HCT116 (cell line): Measurements from ENCODE around the gene LCE2B. TPM values are rescaled to one million over a fixed set of nuclear protein-coding genes. Genes with fewer than 3 reads are reported as not detected.
"Not testable (repeated sequence)": the region's sequence is repeated elsewhere in the genome, so short reads cannot be mapped to it uniquely, and the experiment has no call there.

ENCODE experiments used
- ATAC-seq: fragments of 200-7000 bp; cut with Tn5 transposase; 2 replicates; pipeline ENCODE4 v1.9.1; 2020; ENCODE audit warnings: mild to moderate bottlenecking, moderate library complexity
- BruUV-seq: library from RNA; stranded (reverse); fragments of 400-500 nt; replicated peaks from 2 replicates; lab custom pipeline; 2021; lab: Mats Ljungman, UMichigan
- CTCF ChIA-PET: fragments of 300-600 bp; sonication (Branson Sonifier 250); formaldehyde crosslinking; loops from one replicate; lab custom pipeline; 2021; ENCODE audit warnings: antibody characterized with exemption; lab: Charles Lee
- POLR2A ChIA-PET: fragments of 300-600, 350-600 bp; sonication (Branson Sonifier 250); formaldehyde crosslinking; loops from one replicate; lab custom pipeline; 2021; ENCODE audit warnings: antibody characterized with exemption; lab: Charles Lee
- RAD21 ChIA-PET, 2 experiments: fragments of 300-600 bp; sonication (Branson Sonifier 250); formaldehyde crosslinking; loops; one replicate each; lab custom pipeline; 2023; ENCODE audit warnings: low total read pairs in 2 of 2; ENCODE audit not compliant: uncharacterized antibody in 2 of 2, unreplicated experiment in 2 of 2, low non-redundant PET in 1 of 2; lab: Charles Lee
- DNase-seq: peaks from one replicate; pipeline ENCODE4 v3.0.0-alpha.2; 2010; ENCODE audit warnings: low read depth, low spot score
- H2AFZ ChIP-seq: fragments of 200-600 bp; shearing (Covaris generic), sonication (generic); 2 replicates; pipeline ENCODE4 v1.6.1; 2017; ENCODE audit warnings: low read depth, mixed run types, mixed read lengths, antibody characterized with exemption, low read length; ENCODE audit not compliant: poor library complexity, severe bottlenecking
- H3K27ac ChIP-seq: 2 replicates; pipeline ENCODE4 v1.5.1; 2012; ENCODE audit warnings: low read depth, low read length
- H3K27me3 ChIP-seq: fragments of 200-600 bp; sonication (generic); 2 replicates; pipeline ENCODE4 v1.6.1; 2016; ENCODE audit warnings: mixed run types, low read length, mixed read lengths; ENCODE audit not compliant: insufficient read depth
- H3K36me3 ChIP-seq, 2 experiments: fragments of 200-500 bp in 1 of 2; fragments of 200-600 bp in 1 of 2; sonication (Bioruptor generic) in 1 of 2; sonication (generic) in 1 of 2; 2 replicates each; pipeline versions ENCODE4 v1.5.1 to v1.6.1; 2014 to 2016; ENCODE audit warnings: low read length in 2 of 2, inconsistent platforms in 1 of 2, mixed read lengths in 1 of 2, mixed run types in 1 of 2; ENCODE audit not compliant: insufficient read depth in 2 of 2, control insufficient read depth in 1 of 2
- H3K4me1 ChIP-seq, 2 experiments: fragments of 200-600 bp in 1 of 2; sonication (generic) in 1 of 2; 2 replicates each; pipeline versions ENCODE4 v1.5.1 to v1.6.1; 2012 to 2017; ENCODE audit warnings: low read length in 2 of 2, inconsistent platforms in 1 of 2, mild to moderate bottlenecking in 1 of 2, mixed read lengths in 1 of 2, mixed run types in 1 of 2, moderate library complexity in 1 of 2; ENCODE audit not compliant: insufficient read depth in 2 of 2, control insufficient read depth in 1 of 2
- H3K4me2 ChIP-seq: fragments of 200-600 bp; sonication (generic); 2 replicates; pipeline ENCODE4 v1.6.1; 2017; ENCODE audit warnings: mixed run types, low read length, mixed read lengths
- H3K4me3 ChIP-seq, 2 experiments: fragments of 200-600 bp in 1 of 2; sonication (generic) in 1 of 2; replicated peaks in 1 of 2; 2 replicates each; pipeline ENCODE4 v1.5.1; 2011 to 2016; ENCODE audit warnings: low read length in 2 of 2, control low read depth in 1 of 2, low read depth in 1 of 2, mild to moderate bottlenecking in 1 of 2, mixed read lengths in 1 of 2, mixed run types in 1 of 2
- H3K79me2 ChIP-seq: fragments of 200-600 bp; sonication (generic); 2 replicates; pipeline ENCODE4 v1.6.1; 2017; ENCODE audit warnings: mild to moderate bottlenecking, mixed run types, low read length, moderate library complexity, mixed read lengths; ENCODE audit not compliant: insufficient read depth
- H3K9ac ChIP-seq: fragments of 200-600 bp; sonication (generic); 2 replicates; pipeline ENCODE4 v1.6.1; 2016; ENCODE audit warnings: low read length, mixed read lengths
- H3K9me2 ChIP-seq: fragments of 200-600 bp; sonication (generic), shearing (Covaris generic); 2 replicates; pipeline ENCODE4 v1.6.1; 2017; ENCODE audit warnings: mixed run types, mild to moderate bottlenecking, moderate library complexity; ENCODE audit not compliant: insufficient read depth
- H3K9me3 ChIP-seq, 2 experiments: fragments of 200-500 bp in 1 of 2; fragments of 200-600 bp in 1 of 2; sonication (Bioruptor generic) in 1 of 2; sonication (generic) in 1 of 2; 2 replicates each; pipeline ENCODE4 v1.6.1; 2014 to 2017; ENCODE audit warnings: low read length in 2 of 2, mixed read lengths in 2 of 2, inconsistent platforms in 1 of 2, low read depth in 1 of 2, mild to moderate bottlenecking in 1 of 2, mixed run types in 1 of 2, moderate library complexity in 1 of 2; ENCODE audit not compliant: control insufficient read depth in 1 of 2, insufficient read depth in 1 of 2
- H4K20me1 ChIP-seq: fragments of 200-600 bp; sonication (generic), shearing (Covaris generic); 2 replicates; pipeline ENCODE4 v1.6.1; 2017; ENCODE audit warnings: mixed run types, mild to moderate bottlenecking, moderate library complexity; ENCODE audit not compliant: insufficient read depth
- CBX3 ChIP-seq: IDR thresholded peaks from 2 replicates; pipeline ENCODE4 v1.6.1; 2012; ENCODE audit warnings: low read depth
- CEBPB ChIP-seq: IDR thresholded peaks from 2 replicates; pipeline ENCODE4 v1.6.1; 2012; ENCODE audit warnings: low read depth
- CTCF ChIP-seq, 3 experiments: fragments of 200-600 bp in 1 of 3; sonication (generic) in 1 of 3; IDR thresholded peaks in 2 of 3; conservative IDR thresholded peaks in 1 of 3; 2 replicates each; pipeline ENCODE4 v1.5.1; 2012 to 2017; ENCODE audit warnings: low read depth in 2 of 3, low read length in 2 of 3, antibody characterized with exemption in 1 of 3, borderline replicate concordance in 1 of 3, control low read depth in 1 of 3, mild to moderate bottlenecking in 1 of 3, mixed read lengths in 1 of 3, mixed run types in 1 of 3, moderate library complexity in 1 of 3; ENCODE audit not compliant: insufficient read depth in 1 of 3
- EZH2 ChIP-seq: fragments of 200-600 bp; sonication (generic); IDR thresholded peaks from 2 replicates; pipeline ENCODE4 v1.6.1; 2017; ENCODE audit warnings: antibody characterized with exemption, mixed run types
- EZH2phosphoT487 ChIP-seq: fragments of 200-600 bp; IDR thresholded peaks from 2 replicates; pipeline ENCODE4 v1.6.1; 2018; ENCODE audit warnings: antibody characterized with exemption, borderline replicate concordance
- POLR2A ChIP-seq: IDR thresholded peaks from 2 replicates; pipeline ENCODE4 v1.7.0; 2011; ENCODE audit warnings: borderline replicate concordance; ENCODE audit not compliant: insufficient read depth, insufficient read length; ENCODE audit errors: extremely low read depth
- RAD21 ChIP-seq: IDR thresholded peaks from 2 replicates; pipeline ENCODE4 v1.6.1; 2012; ENCODE audit warnings: low read depth, mild to moderate bottlenecking
- REST ChIP-seq: IDR thresholded peaks from 2 replicates; pipeline ENCODE4 v1.6.1; 2012; ENCODE audit warnings: low read depth
- SIN3A ChIP-seq: IDR thresholded peaks from 2 replicates; pipeline ENCODE4 v1.6.1; 2012; ENCODE audit warnings: low read depth
- SP1 ChIP-seq: IDR thresholded peaks from 2 replicates; pipeline ENCODE4 v1.6.1; 2012; ENCODE audit warnings: low read depth
- SRF ChIP-seq: IDR thresholded peaks from 2 replicates; pipeline ENCODE4 v1.6.1; 2012; ENCODE audit warnings: low read depth
- TCF7L2 ChIP-seq: IDR thresholded peaks from 2 replicates; pipeline ENCODE4 v1.7.0; 2011; ENCODE audit warnings: borderline replicate concordance, inconsistent platforms; ENCODE audit not compliant: insufficient read depth, insufficient read length; ENCODE audit errors: extremely low read depth
- YY1 ChIP-seq: IDR thresholded peaks from 2 replicates; pipeline ENCODE4 v1.6.1; 2011; ENCODE audit warnings: low read length, low read depth, moderate library complexity, mild to moderate bottlenecking; ENCODE audit not compliant: insufficient replicate concordance; ENCODE audit errors: extremely low read depth
- intact Hi-C: fragments of 100-400 bp; cut with micrococcal nuclease; formaldehyde crosslinking; loops from 2 replicates; pipeline ENCODE4 v1.10.0; 2022
- total RNA-seq: library from RNA; stranded (reverse); gene quantifications from one replicate; pipeline ENCODE4 v1.2.1, GENCODE V29; 2021; ENCODE audit not compliant: unreplicated experiment

Gene LCE2B
- total RNA-seq, 1 experiment from 2014 or later: not detected

- intact Hi-C loops: no loop called here
- no TSS peak for BruUV-seq
- CTCF ChIA-PET: interaction anchor here (1.2 kb wide), 1 partner anchor 9 kb away, joined by 3 read pairs; no protein-coding TSS in a partner anchor
- RAD21 ChIA-PET: no interaction called here
- no peak within 1 kb of the TSS for H2AFZ ChIP-seq
- H3K4me1 ChIP-seq: no peaks in the 10 kb centered on the region
- H3K79me2 ChIP-seq: no peaks in the 10 kb centered on the region
- peaks cover 59% of the 10 kb centered on the region for H3K27me3 ChIP-seq
- H3K27ac ChIP-seq: no peak within 1 kb of the TSS
- H3K4me2 ChIP-seq: no peak within 1 kb of the TSS
- POLR2A ChIA-PET: no interaction called here
- no peaks in the 10 kb centered on the region for H3K9me2 ChIP-seq
- no peak for DNase-seq
- TF ChIP-seq SIN3A (no peak), EZH2phosphoT487 (no peak), SP1 (no peak), YY1 (no peak), POLR2A (no peak), CTCF (IDR thresholded peaks at IDR 0.05 in 2 of 3, conservative IDR thresholded peaks at IDR 0.05 in 1 of 3; ENCODE audit: borderline replicate concordance in 1 of 3, insufficient read depth in 1 of 3, low read depth in 2 of 3, low read length in 2 of 3) (no peak), REST (no peak), CBX3 (no peak), RAD21 (no peak), CEBPB (no peak), EZH2 (no peak), SRF (no peak), TCF7L2 (no peak)
- H3K4me3 ChIP-seq: no peak within 1 kb of the TSS
- no peaks in the 10 kb centered on the region for H3K9me3 ChIP-seq
- no peak within 1 kb of the TSS for H3K9ac ChIP-seq
- no peaks in the 10 kb centered on the region for H3K36me3 ChIP-seq
- no peak for ATAC-seq
- H4K20me1 ChIP-seq: no peaks in the 10 kb centered on the region
These were observed 22.8 kb upstream of the LCE2B start, which contains the start of gene LCE2D for GRCh38 chr1:152663098-152663497. TSS of gene LCE2D (plus strand) at chr1:152663380. CDS start at chr1:152664106, 726 bp downstream.

- H3K4me2 ChIP-seq, H2AFZ ChIP-seq, H3K9me3 ChIP-seq, intact Hi-C loops, H3K9me2 ChIP-seq, H3K36me3 ChIP-seq, H3K9ac ChIP-seq, H3K27ac ChIP-seq, H3K79me2 ChIP-seq, H4K20me1 ChIP-seq, H3K4me1 ChIP-seq, POLR2A ChIA-PET, ATAC-seq, RAD21 ChIA-PET, CTCF ChIA-PET, DNase-seq, BruUV-seq, H3K4me3 ChIP-seq: not testable (repeated sequence)
- peaks cover 47% of the 10 kb centered on the region for H3K27me3 ChIP-seq
These were observed 19.8 kb upstream of the LCE2B start for GRCh38 chr1:152666171-152666570.
